Immature natural killer cell (primary cell): ENCODE data around the gene SOWAHA. TPM values are rescaled to one million over a fixed set of nuclear protein-coding genes. Genes with fewer than 3 reads are reported as not detected.

Experiments used
- DNase-seq, 3 donors: peaks; one replicate each; pipeline ENCODE4 v3.0.0; 2022; ENCODE audit warnings: mixed read lengths in 1 of 3
- H3K27ac Mint-ChIP-seq, 6 donors: one replicate each; pipeline ENCODE4 v1.8.0; 2020; ENCODE audit warnings: mixed read lengths in 6 of 6, mild to moderate bottlenecking in 5 of 6, inconsistent platforms in 4 of 6, moderate library complexity in 3 of 6
- H3K27me3 Mint-ChIP-seq, 3 donors: one replicate each; pipeline ENCODE4 v1.8.0; 2020 to 2021; ENCODE audit warnings: low read depth in 3 of 3, mild to moderate bottlenecking in 3 of 3, mixed read lengths in 3 of 3, moderate library complexity in 3 of 3, inconsistent platforms in 1 of 3
- H3K36me3 Mint-ChIP-seq, 3 donors: one replicate each; pipeline ENCODE4 v1.8.0; 2020; ENCODE audit warnings: mixed read lengths in 3 of 3, inconsistent platforms in 2 of 3, mild to moderate bottlenecking in 2 of 3
- H3K4me1 Mint-ChIP-seq, 2 donors: one replicate each; pipeline ENCODE4 v1.8.0; 2020; ENCODE audit warnings: inconsistent platforms in 2 of 2, mild to moderate bottlenecking in 2 of 2, mixed read lengths in 2 of 2, moderate library complexity in 1 of 2
- H3K4me3 Mint-ChIP-seq, 5 donors: one replicate each; pipeline ENCODE4 v1.8.0; 2020; ENCODE audit warnings: mild to moderate bottlenecking in 5 of 5, mixed read lengths in 5 of 5, inconsistent platforms in 3 of 5, moderate library complexity in 3 of 5
- H3K9me3 Mint-ChIP-seq, 6 donors: one replicate each; pipeline ENCODE4 v1.8.0; 2020; ENCODE audit warnings: mild to moderate bottlenecking in 6 of 6, mixed read lengths in 6 of 6, inconsistent platforms in 4 of 6, moderate library complexity in 3 of 6
- polyA plus RNA-seq, 3 donors: library from polyadenylated mRNA; unstranded; fragments of 300-500 nt; fragmentation: Illumina TruSeq; gene quantifications; one replicate each; pipeline ENCODE4 v1.2.3, GENCODE V29; 2021

SOWAHA gene
- not detected for polyA plus RNA-seq

- Mint-ChIP-seq H3K27ac (no peak within 1 kb of the TSS), H3K36me3 (no peaks in the 10 kb centered on the region), H3K4me3 (peak within 1 kb of the TSS; percentile 69 to 78 (median 74)), H3K27me3 (peaks cover 20 to 46% (median 23%) of the 10 kb centered on the region in 3 donors), H3K9me3 (peaks cover 0 to 3% (median 0%) of the 10 kb centered on the region in 6 donors), H3K4me1 (peaks cover 7 to 10% of the 10 kb centered on the region in 2 donors)
- no peak for DNase-seq
These were observed at the start of gene SOWAHA for GRCh38 chr5:132812781-132813598. TSS of gene SOWAHA (plus strand) at chr5:132813302. CDS start at chr5:132813622, 320 bp downstream.

- no peak for DNase-seq
These were observed 49.1 kb upstream of the SOWAHA start for GRCh38 chr5:132764051-132764450.

GRCh38 chr5:132764671-132765238 lies 48.3 kb upstream of the SOWAHA start:
- H3K9me3 Mint-ChIP-seq: no peaks in the 10 kb centered on the region
- H3K27ac Mint-ChIP-seq: no peak overlapping the region
- H3K36me3 Mint-ChIP-seq: peaks cover 0 to 15% (median 0%) of the 10 kb centered on the region in 3 donors
- H3K27me3 Mint-ChIP-seq: peaks cover 0 to 2% (median 1%) of the 10 kb centered on the region in 3 donors
- H3K4me1 Mint-ChIP-seq: no peaks in the 10 kb centered on the region
- H3K4me3 Mint-ChIP-seq: no peak overlapping the region
- no peak for DNase-seq

More at GRCh38 chr5:132764051-132764450, 49.1 kb upstream of the SOWAHA start:
- Mint-ChIP-seq H3K36me3 (peaks cover 0 to 15% (median 0%) of the 10 kb centered on the region in 3 donors), H3K4me1 (no peaks in the 10 kb centered on the region), H3K27me3 (peaks cover 0 to 2% (median 1%) of the 10 kb centered on the region in 3 donors), H3K4me3 (no peak overlapping the region), H3K9me3 (no peaks in the 10 kb centered on the region), H3K27ac (no peak overlapping the region)

- Mint-ChIP-seq H3K27me3 (peaks cover 0 to 2% (median 1%) of the 10 kb centered on the region in 3 donors), H3K4me3 (no peak overlapping the region), H3K4me1 (no peaks in the 10 kb centered on the region), H3K9me3 (no peaks in the 10 kb centered on the region), H3K36me3 (peaks cover 0 to 13% (median 0%) of the 10 kb centered on the region in 3 donors), H3K27ac (no peak overlapping the region)
- DNase-seq: no peak
These were observed 47.6 kb upstream of the SOWAHA start for GRCh38 chr5:132765311-132766019.

GRCh38 chr5:132766020-132766805 lies 46.9 kb upstream of the SOWAHA start:
- peaks cover 0 to 2% (median 1%) of the 10 kb centered on the region in 3 donors for H3K27me3 Mint-ChIP-seq
- no peaks in the 10 kb centered on the region for H3K9me3 Mint-ChIP-seq
- H3K36me3 Mint-ChIP-seq: peaks cover 0 to 7% (median 0%) of the 10 kb centered on the region in 3 donors
- H3K4me3 Mint-ChIP-seq: no peak overlapping the region
- no peak overlapping the region for H3K27ac Mint-ChIP-seq
- DNase-seq: no peak
- no peaks in the 10 kb centered on the region for H3K4me1 Mint-ChIP-seq

GRCh38 chr5:132766806-132767055 lies 46.4 kb upstream of the SOWAHA start:
- Mint-ChIP-seq H3K36me3 (peaks cover 0 to 6% (median 0%) of the 10 kb centered on the region in 3 donors), H3K4me1 (no peaks in the 10 kb centered on the region), H3K9me3 (no peaks in the 10 kb centered on the region), H3K27me3 (peaks cover 0 to 2% (median 1%) of the 10 kb centered on the region in 3 donors), H3K4me3 (no peak overlapping the region), H3K27ac (no peak overlapping the region)
- DNase-seq: no peak

GRCh38 chr5:132767150-132767549 lies 46.0 kb upstream of the SOWAHA start:
- Mint-ChIP-seq H3K4me3 (no peak overlapping the region), H3K27me3 (peaks cover 0 to 2% (median 1%) of the 10 kb centered on the region in 3 donors), H3K9me3 (no peaks in the 10 kb centered on the region), H3K27ac (no peak overlapping the region), H3K4me1 (no peaks in the 10 kb centered on the region), H3K36me3 (peaks cover 0 to 6% (median 0%) of the 10 kb centered on the region in 3 donors)
- no peak for DNase-seq

- DNase-seq: no peak
- Mint-ChIP-seq H3K36me3 (no peaks in the 10 kb centered on the region), H3K4me3 (no peak overlapping the region), H3K27me3 (peaks cover 0 to 2% (median 0%) of the 10 kb centered on the region in 3 donors), H3K27ac (no peak overlapping the region), H3K4me1 (no peaks in the 10 kb centered on the region), H3K9me3 (no peaks in the 10 kb centered on the region)
These were observed 44.6 kb upstream of the SOWAHA start for GRCh38 chr5:132768485-132768868.

- Mint-ChIP-seq H3K36me3 (no peaks in the 10 kb centered on the region), H3K4me3 (no peak overlapping the region)
These were observed 42.5 kb upstream of the SOWAHA start for GRCh38 chr5:132770476-132771159.

GRCh38 chr5:132771503-132771998 lies 41.6 kb upstream of the SOWAHA start:
- no peak overlapping the region for H3K27ac Mint-ChIP-seq
- no peak overlapping the region for H3K4me3 Mint-ChIP-seq
- no peak for DNase-seq
- H3K36me3 Mint-ChIP-seq: no peaks in the 10 kb centered on the region
- H3K9me3 Mint-ChIP-seq: no peaks in the 10 kb centered on the region
- no peaks in the 10 kb centered on the region for H3K27me3 Mint-ChIP-seq
- H3K4me1 Mint-ChIP-seq: peaks cover 6 to 13% of the 10 kb centered on the region in 2 donors

More at GRCh38 chr5:132770476-132771159, 42.5 kb upstream of the SOWAHA start:
- H3K9me3 Mint-ChIP-seq: no peaks in the 10 kb centered on the region
- H3K27ac Mint-ChIP-seq: no peak overlapping the region
- H3K27me3 Mint-ChIP-seq: no peaks in the 10 kb centered on the region
- H3K4me1 Mint-ChIP-seq: peaks cover under 1 to 5% of the 10 kb centered on the region in 2 donors
- no peak for DNase-seq

- H3K27me3 Mint-ChIP-seq: no peaks in the 10 kb centered on the region
- peaks cover 6 to 13% of the 10 kb centered on the region in 2 donors for H3K4me1 Mint-ChIP-seq
- no peak overlapping the region for H3K27ac Mint-ChIP-seq
- no peak for DNase-seq
- H3K9me3 Mint-ChIP-seq: no peaks in the 10 kb centered on the region
- no peak overlapping the region for H3K4me3 Mint-ChIP-seq
- no peaks in the 10 kb centered on the region for H3K36me3 Mint-ChIP-seq
These were observed 40.6 kb upstream of the SOWAHA start for GRCh38 chr5:132772291-132773070.

GRCh38 chr5:132773114-132773513 lies 40.0 kb upstream of the SOWAHA start:
- H3K27me3 Mint-ChIP-seq: no peaks in the 10 kb centered on the region
- H3K4me1 Mint-ChIP-seq: peaks cover 10 to 18% of the 10 kb centered on the region in 2 donors
- H3K27ac Mint-ChIP-seq: no peak overlapping the region
- DNase-seq: no peak
- no peaks in the 10 kb centered on the region for H3K36me3 Mint-ChIP-seq
- H3K9me3 Mint-ChIP-seq: no peaks in the 10 kb centered on the region
- no peak overlapping the region for H3K4me3 Mint-ChIP-seq
